Stomach (tissue), 9 donors: ENCODE data around the gene JUN. TPM values are rescaled to one million over a fixed set of nuclear protein-coding genes. Genes with fewer than 3 reads are reported as not detected.
"Not testable (repeated sequence)": the region's sequence is repeated elsewhere in the genome, so short reads cannot be mapped to it uniquely, and the experiment has no call there.

Experiments used
- DNase-seq, 2 donors: peaks; one replicate each; pipeline versions ENCODE4 v3.0.0 to v3.0.0-alpha.2; 2013 to 2019
- H3K27ac ChIP-seq, 5 donors: fragments of 200-600 bp in 4 of 5; sonication (generic) in 4 of 5; one replicate each; pipeline ENCODE4 v1.5.1; 2013 to 2019; ENCODE audit warnings: mild to moderate bottlenecking in 1 of 5, moderate library complexity in 1 of 5
- H3K27me3 ChIP-seq, 3 donors: fragments of 200-600 bp; sonication (generic); one replicate each; pipeline ENCODE4 v1.5.1; 2017 to 2019; ENCODE audit warnings: mixed run types in 1 of 3
- H3K36me3 ChIP-seq, 4 donors: fragments of 200-600 bp; sonication (generic); 1 replicate in 3 of 4; 2 replicates in 1 of 4; pipeline ENCODE4 v1.5.1; 2016 to 2019
- H3K4me1 ChIP-seq, 4 donors: fragments of 200-600 bp; sonication (generic); one replicate each; pipeline ENCODE4 v1.5.1; 2016 to 2019
- H3K4me3 ChIP-seq, 4 donors: fragments of 200-600 bp; sonication (generic) in 3 of 4; one replicate each; pipeline ENCODE4 v1.5.1; 2016 to 2019; ENCODE audit warnings: mild to moderate bottlenecking in 1 of 4
- H3K9me3 ChIP-seq, 4 donors: fragments of 200-600 bp; sonication (generic); one replicate each; pipeline ENCODE4 v1.5.1; 2016 to 2019
- CTCF ChIP-seq, 7 experiments: fragments of 450-650 bp in 4 of 7; fragments of 200-600 bp in 3 of 7; sonication (generic) in 3 of 7; IDR thresholded peaks; one replicate each; pipeline ENCODE4 v1.5.1; 2016 to 2019; ENCODE audit warnings: antibody characterized with exemption in 7 of 7, control low read depth in 2 of 7, mild to moderate bottlenecking in 1 of 7
- EP300 ChIP-seq: sonication (generic); formaldehyde crosslinking; IDR thresholded peaks from one replicate; pipeline ENCODE4 v1.6.1; 2017; ENCODE audit warnings: antibody characterized with exemption
- POLR2A ChIP-seq, 4 donors: fragments of 450-650 bp; IDR thresholded peaks; one replicate each; pipeline ENCODE4 v1.6.1; 2016; ENCODE audit warnings: antibody characterized with exemption in 4 of 4, control low read depth in 2 of 4, mild to moderate bottlenecking in 1 of 4, moderate library complexity in 1 of 4
- POLR2AphosphoS5 ChIP-seq, 3 donors: sonication (generic); formaldehyde crosslinking; IDR thresholded peaks; one replicate each; pipeline ENCODE4 v1.6.1; 2016; ENCODE audit warnings: antibody characterized with exemption in 3 of 3
- WGBS, 5 donors: extraction: QIAGEN DNeasy Blood & Tissue Kit in 3 of 5; methylation state at CpG; one replicate each; pipeline versions ENCODE4 v1.1.5 to v1.1.7; 2013 to 2018; 5-methylcytosine and 5-hydroxymethylcytosine counted together
- intact Hi-C: fragments of 100-400 bp; cut with DNase I; formaldehyde crosslinking; loops from one replicate; pipeline ENCODE4 v1.15.1; 2023; ENCODE audit warnings: low total_unique reads
- polyA plus RNA-seq, 3 donors: library from polyadenylated mRNA; stranded (reverse); fragments of 200-250 nt; gene quantifications; one replicate each; pipeline ENCODE4 v1.2.3, GENCODE V29; 2013
- total RNA-seq, 5 donors: library from RNA; depleted of rRNA; stranded (reverse); fragments of >200 nt; gene quantifications; one replicate each; pipeline versions ENCODE4 v1.1.0 to v1.2.3, GENCODE V29; 2014 to 2016
- donor health status: healthy with polysubstance abuse.
- donor health status: Bipolar disorder and iron deficiency.
- donor health status: healthy.

The JUN gene
- total and polyA plus RNA-seq, 8 donors = 64.9 to 382 (median 170) TPM

GRCh38 chr1:58805716-58806571, 22.1 kb upstream of the JUN start:
- H3K27ac ChIP-seq = peak overlapping the region in 1 of 5 donors; percentile 10
- DNase-seq = no peak
- no peaks in the 10 kb centered on the region for H3K36me3 ChIP-seq
- H3K4me3 ChIP-seq = no peak overlapping the region
- no peaks in the 10 kb centered on the region for H3K27me3 ChIP-seq
- peaks cover 0 to 11% (median 3%) of the 10 kb centered on the region in 4 donors for H3K4me1 ChIP-seq
- no peak for TF ChIP-seq POLR2AphosphoS5 (IDR thresholded peaks at IDR 0.05)
- no peak for TF ChIP-seq EP300
- TF ChIP-seq POLR2A (IDR thresholded peaks at IDR 0.05) = no peak
- TF ChIP-seq CTCF (IDR thresholded peaks at IDR 0.05) = no peak
- WGBS, 5 donors = 84 to 91% (median 88%) methylated on average over 11 of the region's 11 CpGs
- intact Hi-C loops = no loop called here
- H3K9me3 ChIP-seq = no peaks in the 10 kb centered on the region

DNA sequence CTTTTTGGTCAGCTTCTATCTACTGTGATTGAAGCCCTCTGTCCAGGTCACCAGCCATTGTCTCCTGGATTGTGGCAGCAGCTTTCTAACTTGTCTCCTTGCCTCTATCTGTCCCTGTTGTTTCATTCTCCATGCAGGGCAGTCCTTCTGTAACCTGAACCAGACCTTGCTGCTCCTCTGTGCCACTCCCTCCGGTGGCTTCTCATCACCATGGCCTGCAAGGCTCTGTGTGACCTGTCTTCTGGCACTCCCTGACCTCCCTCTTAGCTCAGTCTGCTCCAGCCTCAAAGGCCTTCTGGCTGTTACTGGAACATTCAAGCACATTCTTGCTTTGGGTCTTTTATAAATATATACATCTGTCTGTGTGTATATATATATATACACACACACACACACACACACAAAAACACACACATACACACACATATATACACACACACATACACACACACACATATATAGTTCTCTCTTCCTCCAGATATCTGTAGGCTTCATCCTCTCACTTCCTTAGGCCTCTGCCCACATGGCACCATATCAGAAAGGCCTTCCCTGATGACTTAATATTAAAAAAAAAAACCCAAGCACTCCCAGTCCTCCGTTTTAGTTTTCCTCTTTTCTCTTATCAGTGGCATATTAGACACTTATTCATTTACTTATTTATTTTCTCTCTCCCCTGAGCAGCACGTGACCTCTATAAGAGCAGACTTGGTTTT, 21.2 kb upstream of the JUN start:
- intact Hi-C loops = no loop called here
- H3K27me3 ChIP-seq = no peaks in the 10 kb centered on the region
- DNase-seq = no peak
- 52 to 67% (median 58%) methylated on average over 3 of the region's 3 CpGs for WGBS, 5 donors
- no peaks in the 10 kb centered on the region for H3K9me3 ChIP-seq
- no peak for TF ChIP-seq POLR2AphosphoS5 (IDR thresholded peaks at IDR 0.05)
- TF ChIP-seq EP300 = no peak
- TF ChIP-seq POLR2A (IDR thresholded peaks at IDR 0.05) = no peak
- no peak for TF ChIP-seq CTCF (IDR thresholded peaks at IDR 0.05)
- H3K4me1 ChIP-seq = peaks cover 0 to 11% (median 3%) of the 10 kb centered on the region in 4 donors
- no peak overlapping the region for H3K4me3 ChIP-seq
- no peak overlapping the region for H3K27ac ChIP-seq
- H3K36me3 ChIP-seq = no peaks in the 10 kb centered on the region

GRCh38 chr1:58803858-58804257, 20.0 kb upstream of the JUN start:
- H3K4me3 ChIP-seq = no peak overlapping the region
- H3K27ac ChIP-seq = no peak overlapping the region
- H3K36me3 ChIP-seq = no peaks in the 10 kb centered on the region
- intact Hi-C loops = no loop called here
- no peaks in the 10 kb centered on the region for H3K27me3 ChIP-seq
- no peak for DNase-seq
- no peaks in the 10 kb centered on the region for H3K9me3 ChIP-seq
- TF ChIP-seq EP300 (no peak), CTCF (IDR thresholded peaks at IDR 0.05) (no peak), POLR2A (IDR thresholded peaks at IDR 0.05) (no peak), POLR2AphosphoS5 (IDR thresholded peaks at IDR 0.05) (no peak)
- 46 to 74% (median 48%) methylated on average over 2 of the region's 2 CpGs for WGBS, 5 donors
- peaks cover 0 to 5% (median 0%) of the 10 kb centered on the region in 4 donors for H3K4me1 ChIP-seq

DNA sequence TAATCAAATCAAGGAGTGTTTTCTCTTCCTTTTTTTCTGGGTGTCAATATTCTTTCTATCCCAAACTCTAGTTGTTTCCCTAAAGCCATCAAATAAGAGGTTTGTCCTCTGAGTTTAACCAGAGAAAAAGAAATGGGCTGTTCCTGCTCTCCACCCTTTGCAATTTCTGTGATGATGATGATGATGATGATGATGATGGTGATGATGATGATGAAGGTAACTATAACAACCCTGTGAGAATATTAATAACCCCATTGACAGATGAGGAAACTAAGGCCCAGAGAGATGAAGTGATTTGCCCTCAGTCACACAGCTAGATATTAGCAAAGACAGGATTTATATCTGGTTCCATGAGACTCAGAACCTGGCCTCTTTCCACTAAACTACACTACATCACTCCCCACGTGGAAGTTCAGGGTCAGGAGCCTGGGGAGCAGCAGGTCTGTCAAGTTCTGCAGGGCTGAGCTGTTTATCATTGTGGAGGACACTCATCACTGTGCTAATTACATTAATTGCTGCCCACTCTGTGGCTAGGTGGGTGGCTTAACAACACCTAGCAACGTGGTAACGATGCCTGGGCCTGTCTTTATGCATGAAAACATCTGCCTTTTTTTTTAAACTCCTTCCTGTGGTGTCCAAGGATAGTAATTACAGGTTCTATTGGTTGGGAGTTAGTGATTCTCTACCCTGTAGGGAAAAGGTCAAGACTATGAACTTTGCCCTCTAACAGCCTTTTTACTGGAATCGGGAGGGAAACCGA, 19.0 kb upstream of the JUN start:
- Histone ChIP-seq H3K9me3 (no peaks in the 10 kb centered on the region), H3K4me1 (peaks cover 0 to 5% (median 0%) of the 10 kb centered on the region in 4 donors), H3K36me3 (no peaks in the 10 kb centered on the region), H3K27me3 (no peaks in the 10 kb centered on the region), H3K4me3 (no peak overlapping the region), H3K27ac (no peak overlapping the region)
- 48 to 71% (median 65%) methylated on average over 5 of the region's 5 CpGs for WGBS, 5 donors
- intact Hi-C loops = no loop called here
- no peak for TF ChIP-seq CTCF (IDR thresholded peaks at IDR 0.05)
- TF ChIP-seq EP300 = no peak
- no peak for TF ChIP-seq POLR2A (IDR thresholded peaks at IDR 0.05)
- no peak for TF ChIP-seq POLR2AphosphoS5 (IDR thresholded peaks at IDR 0.05)
- DNase-seq = peak in 1 of 2 donors; percentile 23

DNA sequence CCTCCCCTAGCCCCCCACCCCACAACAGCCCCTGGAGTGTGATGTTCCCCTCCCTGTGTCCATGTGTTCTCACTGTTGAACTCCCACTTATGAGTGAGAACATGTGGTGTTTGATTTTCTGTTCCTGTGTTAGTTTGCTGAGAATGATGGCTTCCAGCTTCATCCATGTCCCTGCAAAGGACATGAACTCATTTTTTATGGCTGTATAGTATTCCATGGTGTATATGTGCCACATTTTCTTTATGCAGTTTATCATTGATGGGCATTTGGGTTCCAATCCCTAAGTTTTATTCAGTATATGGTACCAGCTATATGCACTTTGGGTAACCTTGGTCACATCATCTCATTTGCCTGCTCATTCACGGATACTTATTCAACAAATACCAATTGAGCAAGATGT, 17.4 kb upstream of the JUN start:
- H3K27ac ChIP-seq, H3K36me3 ChIP-seq, DNase-seq, intact Hi-C loops, H3K27me3 ChIP-seq, H3K9me3 ChIP-seq, H3K4me1 ChIP-seq, H3K4me3 ChIP-seq: not testable (repeated sequence)
- WGBS, 5 donors = 88 to 100% (median 97%) methylated on average over 1 of the region's 1 CpG
